DMS153 (cell line): ENCODE measurements around the gene NEO1.
A peak's percentile ranks its signal among the peaks of the same experiment; 100 is the strongest.

Experiments used
- DNase-seq: peaks from one replicate; lab custom pipeline; 2025; lab: John Stamatoyannopoulos, UW

NEO1 gene

GRCh38 chr15:73078722-73079121 is 26.5 kb downstream of the NEO1 start:
- no peak for DNase-seq

GRCh38 chr15:73079565-73079964 is 27.3 kb downstream of the NEO1 start:
- no peak for DNase-seq

GRCh38 chr15:73081321-73081958 is 29.2 kb downstream of the NEO1 start:
- DNase-seq: peak; percentile 1

- no peak for DNase-seq
Observed at GRCh38 chr15:73082812-73083211, 30.5 kb downstream of the NEO1 start.

GRCh38 chr15:73087098-73087497 is 34.8 kb downstream of the NEO1 start:
- no peak for DNase-seq

GRCh38 chr15:73105064-73105463 is 52.8 kb downstream of the NEO1 start:
- DNase-seq: no peak

GRCh38 chr15:73108676-73109075 is 56.4 kb downstream of the NEO1 start:
- no peak for DNase-seq

GRCh38 chr15:73109765-73110164 is 57.5 kb downstream of the NEO1 start:
- no peak for DNase-seq

- DNase-seq: no peak
Observed at GRCh38 chr15:73110201-73110600, 57.9 kb downstream of the NEO1 start.

- DNase-seq: no peak
Observed at GRCh38 chr15:73114064-73114463, 61.8 kb downstream of the NEO1 start.

GRCh38 chr15:73116164-73116563 is 63.9 kb downstream of the NEO1 start:
- DNase-seq: no peak

GRCh38 chr15:73118055-73118454 is 65.8 kb downstream of the NEO1 start:
- DNase-seq: no peak

GRCh38 chr15:73119478-73119877 is 67.2 kb downstream of the NEO1 start:
- no peak for DNase-seq

- DNase-seq: no peak
Observed at GRCh38 chr15:73120269-73120668, 68.0 kb downstream of the NEO1 start.

GRCh38 chr15:73125219-73125618 is 73.0 kb downstream of the NEO1 start:
- DNase-seq: no peak

- DNase-seq: no peak
Observed at GRCh38 chr15:73127302-73127936, 75.2 kb downstream of the NEO1 start.

GRCh38 chr15:73130830-73131229 is 78.6 kb downstream of the NEO1 start:
- DNase-seq: no peak

GRCh38 chr15:73134196-73134595 is 81.9 kb downstream of the NEO1 start:
- no peak for DNase-seq

- DNase-seq: no peak
Observed at GRCh38 chr15:73139041-73139743, 86.9 kb downstream of the NEO1 start.

- DNase-seq: no peak
Observed at GRCh38 chr15:73139744-73140553, 87.7 kb downstream of the NEO1 start.

- DNase-seq: no peak
Observed at GRCh38 chr15:73141216-73141900, 89.1 kb downstream of the NEO1 start.
